LNCAP (cell line): ENCODE measurements around the gene TWIST1.

Experiments used
- TF ChIP-seq, protein P1 (sequence below): fragments of 450-650 bp; IDR thresholded peaks from 2 replicates; pipeline ENCODE4 v1.5.1; 2017; ENCODE audit warnings: mild to moderate bottlenecking

Gene TWIST1

DNA sequence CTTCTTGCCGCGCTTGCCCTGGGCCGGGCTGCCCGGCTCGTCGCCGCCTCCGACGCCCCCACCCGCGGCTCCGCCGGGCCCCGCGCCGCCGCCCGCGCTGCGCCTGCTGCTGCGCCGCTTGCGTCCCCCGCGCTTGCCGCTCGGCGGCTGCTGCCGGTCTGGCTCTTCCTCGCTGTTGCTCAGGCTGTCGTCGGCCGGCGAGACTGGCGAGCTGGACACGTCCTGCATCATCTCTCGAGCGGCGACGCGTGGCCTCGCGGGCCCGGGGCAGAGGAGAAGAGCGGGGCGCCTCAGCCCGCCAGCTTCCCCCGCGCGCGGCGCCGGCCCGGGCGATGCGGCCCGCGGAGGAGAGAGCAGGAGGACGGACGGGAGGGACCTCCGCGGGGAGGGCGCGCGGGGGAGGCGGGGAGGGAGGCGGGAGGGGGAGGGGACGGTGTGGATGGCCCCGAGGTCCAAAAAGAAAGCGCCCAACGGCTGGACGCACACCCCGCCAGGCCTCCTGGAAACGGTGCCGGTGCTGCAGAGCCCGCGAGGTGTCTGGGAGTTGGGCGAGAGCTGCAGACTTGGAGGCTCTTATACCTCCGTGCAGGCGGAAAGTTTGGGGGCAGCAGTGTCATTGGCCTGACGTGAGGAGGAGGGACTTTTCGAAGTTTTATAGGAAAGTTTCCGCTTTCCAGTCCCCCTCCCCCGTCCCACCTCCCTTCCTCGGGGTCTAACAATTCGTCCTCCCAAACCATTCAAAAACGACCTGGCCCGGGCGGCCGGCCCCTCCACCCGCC is at the start of gene TWIST1:
TSS of gene TWIST1 (minus strand) at position 546 of the 779 bp plus-strand sequence. CDS start at position 231, 315 bp downstream.
- TF ChIP-seq, protein P1, sequence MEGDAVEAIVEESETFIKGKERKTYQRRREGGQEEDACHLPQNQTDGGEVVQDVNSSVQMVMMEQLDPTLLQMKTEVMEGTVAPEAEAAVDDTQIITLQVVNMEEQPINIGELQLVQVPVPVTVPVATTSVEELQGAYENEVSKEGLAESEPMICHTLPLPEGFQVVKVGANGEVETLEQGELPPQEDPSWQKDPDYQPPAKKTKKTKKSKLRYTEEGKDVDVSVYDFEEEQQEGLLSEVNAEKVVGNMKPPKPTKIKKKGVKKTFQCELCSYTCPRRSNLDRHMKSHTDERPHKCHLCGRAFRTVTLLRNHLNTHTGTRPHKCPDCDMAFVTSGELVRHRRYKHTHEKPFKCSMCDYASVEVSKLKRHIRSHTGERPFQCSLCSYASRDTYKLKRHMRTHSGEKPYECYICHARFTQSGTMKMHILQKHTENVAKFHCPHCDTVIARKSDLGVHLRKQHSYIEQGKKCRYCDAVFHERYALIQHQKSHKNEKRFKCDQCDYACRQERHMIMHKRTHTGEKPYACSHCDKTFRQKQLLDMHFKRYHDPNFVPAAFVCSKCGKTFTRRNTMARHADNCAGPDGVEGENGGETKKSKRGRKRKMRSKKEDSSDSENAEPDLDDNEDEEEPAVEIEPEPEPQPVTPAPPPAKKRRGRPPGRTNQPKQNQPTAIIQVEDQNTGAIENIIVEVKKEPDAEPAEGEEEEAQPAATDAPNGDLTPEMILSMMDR, result peak; percentile 13; the same call in 1 of the 2 replicates

DNA sequence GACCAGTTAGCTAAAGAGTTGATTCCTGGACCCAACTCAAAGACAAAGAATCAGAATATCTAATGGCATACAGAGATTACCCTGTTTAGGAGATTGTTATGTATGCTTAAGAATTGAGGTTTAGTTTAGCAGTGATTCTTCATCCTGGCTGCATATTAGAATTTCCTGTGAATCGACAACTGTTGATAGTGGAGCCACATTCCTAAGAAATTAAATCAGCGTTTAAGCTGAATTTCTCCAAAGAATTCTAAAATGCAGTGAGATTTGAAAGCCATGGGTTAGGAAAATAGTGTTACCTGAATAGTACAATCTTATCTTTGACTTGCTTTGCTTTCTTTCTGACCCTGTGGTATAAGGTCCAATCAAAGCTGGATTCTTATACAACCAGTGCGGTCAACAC is 44.2 kb upstream of the TWIST1 start:
- TF ChIP-seq, protein P1, result no peak

DNA sequence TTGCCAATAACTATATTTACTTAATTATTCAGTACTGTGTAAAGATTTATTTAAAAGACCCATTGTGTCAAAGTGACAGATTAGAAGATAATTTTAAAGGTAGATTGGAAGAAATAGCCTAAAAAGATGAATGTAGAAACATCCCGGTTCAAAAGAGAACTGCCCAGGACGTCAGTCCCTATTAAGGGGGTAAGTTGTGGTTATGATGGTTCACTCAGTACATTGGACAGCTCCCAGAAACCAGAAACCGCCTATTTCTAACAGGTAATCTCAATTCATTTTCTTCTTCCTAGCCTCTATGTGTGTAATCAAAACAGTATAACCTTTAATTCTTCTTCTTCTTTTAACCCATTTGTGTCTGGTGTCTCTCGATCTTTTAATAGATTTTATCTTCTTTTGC is 29.3 kb upstream of the TWIST1 start:
- TF ChIP-seq, protein P1, result no peak

DNA sequence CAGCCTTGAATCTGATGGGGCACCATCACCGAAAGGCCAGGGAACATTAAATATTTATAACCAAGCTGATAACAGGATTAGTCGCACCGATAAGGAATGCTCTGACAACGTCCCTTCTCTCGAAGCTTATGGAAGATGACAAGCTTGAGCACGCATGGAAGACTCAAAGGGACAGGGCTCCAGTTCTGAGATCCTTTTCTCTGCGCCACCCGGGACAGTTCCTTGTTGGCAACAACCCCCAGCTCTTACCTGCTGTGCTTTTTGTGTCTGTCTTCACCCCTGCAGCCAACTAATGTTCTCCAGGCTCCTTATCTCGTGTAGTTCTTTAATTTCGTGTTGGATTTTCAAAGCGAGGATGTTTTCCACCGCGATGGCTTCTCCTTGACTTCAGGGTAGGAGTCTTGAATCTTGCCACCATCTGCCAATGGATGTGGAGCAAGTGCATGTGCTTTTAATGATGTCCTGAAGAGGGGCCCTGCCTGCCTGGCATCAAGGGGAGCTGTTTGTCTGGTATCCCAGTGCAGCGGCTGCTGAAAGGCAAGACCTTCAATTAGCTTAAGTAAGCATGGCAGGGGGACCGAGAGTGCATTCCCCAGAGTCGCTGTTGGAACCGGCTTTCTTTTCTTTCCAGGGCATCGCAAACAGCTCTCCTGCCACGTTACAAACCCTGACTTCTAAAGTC is 28.1 kb upstream of the TWIST1 start:
- TF ChIP-seq, protein P1, result no peak

DNA sequence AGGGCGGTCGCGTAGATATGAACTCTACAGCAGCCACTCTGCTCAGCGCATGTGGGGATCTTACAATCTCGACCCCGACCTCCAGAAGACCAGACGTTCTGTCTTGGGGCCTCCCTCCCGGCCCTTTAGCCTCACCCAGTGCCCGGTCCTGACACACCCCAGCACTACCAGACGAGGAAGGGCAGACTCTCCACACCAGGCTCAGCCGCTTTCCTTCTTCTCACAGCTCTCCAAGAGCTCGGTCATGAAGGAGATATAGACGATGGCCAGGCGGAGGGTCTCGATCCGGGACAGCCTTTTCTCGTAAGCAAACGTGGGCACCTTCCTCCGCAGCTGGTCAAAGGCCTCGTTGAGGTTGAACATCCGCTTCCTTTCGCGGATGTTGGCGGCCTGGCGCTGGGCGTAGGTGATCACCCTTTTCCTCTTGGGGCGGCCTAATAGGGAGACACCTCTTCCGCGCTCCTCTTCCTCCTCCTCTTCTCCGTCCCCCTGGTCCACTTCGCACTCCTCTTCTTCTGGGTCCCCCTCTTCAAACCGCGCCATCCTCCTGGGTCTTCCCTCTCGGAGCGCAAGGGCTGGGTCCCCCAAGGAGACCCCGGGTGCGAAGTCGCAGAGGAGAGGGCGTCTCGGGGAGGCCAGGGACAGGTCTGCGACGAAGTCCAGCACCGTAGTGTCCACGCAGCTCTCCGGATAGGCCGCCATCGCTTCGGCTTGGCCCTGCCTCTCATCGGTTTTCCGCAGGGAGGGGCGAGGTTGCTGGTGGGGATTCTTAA is 27.4 kb upstream of the TWIST1 start, which contains the start of gene FERD3L:
TSS of gene FERD3L (minus strand) at position 761 of the 773 bp plus-strand sequence. CDS start at position 702, 59 bp downstream.
- TF ChIP-seq, protein P1, result no peak

DNA sequence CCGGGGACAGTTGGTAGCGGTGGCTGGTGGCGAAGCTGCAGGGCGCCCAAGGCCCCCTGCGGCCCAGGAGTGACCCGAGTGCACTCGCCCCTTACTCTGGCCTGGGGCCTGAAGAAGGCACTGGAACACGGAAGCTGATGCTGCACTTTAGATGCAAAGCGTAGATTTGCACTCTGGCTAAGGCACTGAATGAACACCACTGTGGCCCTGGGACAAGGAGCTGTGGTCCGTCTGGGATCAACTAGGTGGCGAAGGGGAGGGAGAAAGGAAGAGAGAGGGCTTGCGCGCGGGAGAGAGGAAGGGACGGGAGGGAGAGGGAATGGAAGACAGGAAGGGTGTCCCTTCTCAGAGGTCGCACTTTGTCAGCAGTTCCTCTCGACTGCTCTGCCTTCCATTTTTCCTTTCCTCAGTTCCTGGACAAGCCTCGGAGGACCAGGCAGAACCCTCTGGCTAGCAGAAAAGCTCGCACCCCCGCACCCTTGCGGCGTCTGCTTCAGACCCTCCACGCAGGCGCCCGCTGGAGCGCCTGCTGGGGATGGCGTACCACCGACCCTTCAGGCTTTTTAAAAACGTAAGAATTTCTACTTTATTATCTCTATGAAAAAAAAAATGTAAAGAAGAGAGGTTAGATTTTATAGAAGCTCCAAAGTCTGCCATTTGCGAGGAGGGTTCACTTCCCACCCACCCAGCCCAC is 26.6 kb upstream of the TWIST1 start:
- TF ChIP-seq, protein P1, result no peak
